Gastroesophageal sphincter (tissue), 3 donors: Measurements from ENCODE around the gene GALNT17.

ENCODE experiments used
- POLR2A ChIP-seq, 2 donors: fragments of 450-650 bp; IDR thresholded peaks; one replicate each; pipeline ENCODE4 v1.6.1; 2017; ENCODE audit warnings: antibody characterized with exemption in 2 of 2, mild to moderate bottlenecking in 2 of 2, moderate library complexity in 1 of 2
- TF ChIP-seq, protein P1 (sequence below), 4 experiments: fragments of 200-600 bp in 2 of 4; fragments of 450-650 bp in 2 of 4; sonication (generic) in 1 of 4; IDR thresholded peaks; one replicate each; pipeline ENCODE4 v1.5.1; 2017 to 2019; ENCODE audit warnings: antibody characterized with exemption in 4 of 4, mild to moderate bottlenecking in 2 of 4, moderate library complexity in 2 of 4

GRCh38 chr7:71521506-71521905 is 389.6 kb downstream of the GALNT17 start:
- TF ChIP-seq, protein P1, sequence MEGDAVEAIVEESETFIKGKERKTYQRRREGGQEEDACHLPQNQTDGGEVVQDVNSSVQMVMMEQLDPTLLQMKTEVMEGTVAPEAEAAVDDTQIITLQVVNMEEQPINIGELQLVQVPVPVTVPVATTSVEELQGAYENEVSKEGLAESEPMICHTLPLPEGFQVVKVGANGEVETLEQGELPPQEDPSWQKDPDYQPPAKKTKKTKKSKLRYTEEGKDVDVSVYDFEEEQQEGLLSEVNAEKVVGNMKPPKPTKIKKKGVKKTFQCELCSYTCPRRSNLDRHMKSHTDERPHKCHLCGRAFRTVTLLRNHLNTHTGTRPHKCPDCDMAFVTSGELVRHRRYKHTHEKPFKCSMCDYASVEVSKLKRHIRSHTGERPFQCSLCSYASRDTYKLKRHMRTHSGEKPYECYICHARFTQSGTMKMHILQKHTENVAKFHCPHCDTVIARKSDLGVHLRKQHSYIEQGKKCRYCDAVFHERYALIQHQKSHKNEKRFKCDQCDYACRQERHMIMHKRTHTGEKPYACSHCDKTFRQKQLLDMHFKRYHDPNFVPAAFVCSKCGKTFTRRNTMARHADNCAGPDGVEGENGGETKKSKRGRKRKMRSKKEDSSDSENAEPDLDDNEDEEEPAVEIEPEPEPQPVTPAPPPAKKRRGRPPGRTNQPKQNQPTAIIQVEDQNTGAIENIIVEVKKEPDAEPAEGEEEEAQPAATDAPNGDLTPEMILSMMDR (IDR thresholded peaks at IDR 0.05) = no peak
- TF ChIP-seq POLR2A (IDR thresholded peaks at IDR 0.05) = no peak
